Adrenal gland (tissue), 5 donors: ENCODE measurements around the gene LCOR.

ENCODE experiments used
- POLR2A ChIP-seq, 2 donors: fragments of 450-650 bp; IDR thresholded peaks; one replicate each; pipeline ENCODE4 v1.6.1; 2017; ENCODE audit warnings: antibody characterized with exemption in 2 of 2, mild to moderate bottlenecking in 2 of 2, moderate library complexity in 1 of 2
- TF ChIP-seq, protein P1 (sequence below), 6 experiments: fragments of 450-650 bp in 4 of 6; fragments of 200-600 bp in 2 of 6; sonication (generic) in 1 of 6; IDR thresholded peaks; 1 replicate in 5 of 6; 2 replicates in 1 of 6; pipeline versions ENCODE4 v1.5.1 to v1.8.0; 2016 to 2021; ENCODE audit warnings: antibody characterized with exemption in 6 of 6, mild to moderate bottlenecking in 2 of 6, moderate library complexity in 1 of 6
- donor health status: DM: no; HTN: no; CAD: no.

DNA sequence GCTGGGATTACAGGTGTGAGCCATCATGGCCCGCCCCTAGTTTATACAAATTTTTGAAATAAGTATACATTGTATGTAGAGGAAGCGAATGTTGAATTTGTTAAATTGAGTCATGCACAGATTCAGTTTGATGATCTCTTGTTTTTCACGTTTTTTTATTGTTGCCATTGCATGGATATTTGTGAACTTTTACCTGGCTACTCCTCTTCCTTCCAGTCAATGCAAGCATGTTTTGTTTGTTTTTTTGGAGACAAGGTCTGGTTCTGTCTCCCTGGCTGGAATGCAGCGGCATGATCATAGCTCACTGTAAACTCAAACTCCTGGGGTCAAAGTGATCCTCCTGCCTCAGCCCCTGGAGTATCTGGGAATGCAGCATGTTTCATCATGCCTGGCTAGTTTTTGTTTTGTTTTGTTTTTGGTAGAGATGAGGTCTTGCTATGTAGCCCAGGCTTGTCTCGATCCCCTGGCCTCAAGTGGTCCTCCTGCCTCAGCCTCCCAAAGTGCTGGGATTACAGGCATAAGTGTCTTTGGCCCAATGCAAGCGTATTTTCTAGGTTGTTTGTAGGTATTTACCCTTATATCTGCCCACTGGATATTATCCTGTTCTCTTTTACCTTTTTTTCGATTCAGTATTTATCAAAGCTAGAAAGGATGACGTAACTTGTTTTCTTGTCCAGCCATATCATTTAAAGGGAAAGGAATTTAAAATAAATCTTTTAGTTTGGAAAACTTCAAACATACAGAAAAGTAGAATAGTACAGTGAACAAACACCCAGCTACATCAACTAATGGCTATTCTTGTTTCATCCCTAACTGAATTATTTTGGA lies 11.0 kb downstream of the LCOR start:
- TF ChIP-seq, protein P1, sequence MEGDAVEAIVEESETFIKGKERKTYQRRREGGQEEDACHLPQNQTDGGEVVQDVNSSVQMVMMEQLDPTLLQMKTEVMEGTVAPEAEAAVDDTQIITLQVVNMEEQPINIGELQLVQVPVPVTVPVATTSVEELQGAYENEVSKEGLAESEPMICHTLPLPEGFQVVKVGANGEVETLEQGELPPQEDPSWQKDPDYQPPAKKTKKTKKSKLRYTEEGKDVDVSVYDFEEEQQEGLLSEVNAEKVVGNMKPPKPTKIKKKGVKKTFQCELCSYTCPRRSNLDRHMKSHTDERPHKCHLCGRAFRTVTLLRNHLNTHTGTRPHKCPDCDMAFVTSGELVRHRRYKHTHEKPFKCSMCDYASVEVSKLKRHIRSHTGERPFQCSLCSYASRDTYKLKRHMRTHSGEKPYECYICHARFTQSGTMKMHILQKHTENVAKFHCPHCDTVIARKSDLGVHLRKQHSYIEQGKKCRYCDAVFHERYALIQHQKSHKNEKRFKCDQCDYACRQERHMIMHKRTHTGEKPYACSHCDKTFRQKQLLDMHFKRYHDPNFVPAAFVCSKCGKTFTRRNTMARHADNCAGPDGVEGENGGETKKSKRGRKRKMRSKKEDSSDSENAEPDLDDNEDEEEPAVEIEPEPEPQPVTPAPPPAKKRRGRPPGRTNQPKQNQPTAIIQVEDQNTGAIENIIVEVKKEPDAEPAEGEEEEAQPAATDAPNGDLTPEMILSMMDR (IDR thresholded peaks at IDR 0.05) = no peak
- TF ChIP-seq POLR2A (IDR thresholded peaks at IDR 0.05) = no peak
